Omental fat pad (tissue), 4 donors: Measurements from ENCODE around the gene ARL15. TPM values are rescaled to one million over a fixed set of nuclear protein-coding genes. Genes with fewer than 3 reads are reported as not detected.

ENCODE experiments used
- ATAC-seq: fragments of 150-250 bp; one replicate; pipeline ENCODE4 v1.9.1; 2016; ENCODE audit warnings: mild to moderate bottlenecking, moderate library complexity; ENCODE audit not compliant: low FRiP score
- DNase-seq: peaks from one replicate; pipeline ENCODE4 v3.0.0-alpha.2; 2019; ENCODE audit warnings: low spot score
- CTCF ChIP-seq, 3 donors: fragments of 450-650 bp; IDR thresholded peaks; one replicate each; pipeline ENCODE4 v1.5.1; 2016 to 2017; ENCODE audit warnings: antibody characterized with exemption in 3 of 3, mild to moderate bottlenecking in 3 of 3, moderate library complexity in 2 of 3
- total RNA-seq, 4 donors: library from RNA; depleted of rRNA; stranded (reverse); fragments of >200 nt; gene quantifications; one replicate each; pipeline ENCODE4 v1.1.0, GENCODE V29; 2016

Gene ARL15
- total RNA-seq, 4 donors from 2014 or later: 18.9 to 39.2 (median 29.9) TPM

- DNase-seq (no peak), ATAC-seq (no peak)
- TF ChIP-seq CTCF (IDR thresholded peaks at IDR 0.05): no peak
Measured at GRCh38 chr5:54113060-54113459, 197.3 kb downstream of the ARL15 start.

- DNase-seq (no peak), ATAC-seq (no peak)
- no peak for TF ChIP-seq CTCF (IDR thresholded peaks at IDR 0.05)
Measured at GRCh38 chr5:54109626-54110330, 200.6 kb downstream of the ARL15 start.

- ATAC-seq (no peak), DNase-seq (no peak)
- no peak for TF ChIP-seq CTCF (IDR thresholded peaks at IDR 0.05)
Measured at GRCh38 chr5:54108136-54108535, 202.2 kb downstream of the ARL15 start.

GRCh38 chr5:54103871-54104270 is 206.5 kb downstream of the ARL15 start:
- no peak for TF ChIP-seq CTCF (IDR thresholded peaks at IDR 0.05)

GRCh38 chr5:54098267-54098666 is 212.1 kb downstream of the ARL15 start:
- TF ChIP-seq CTCF (IDR thresholded peaks at IDR 0.05): no peak
- no peak for ATAC-seq
- no peak for DNase-seq

More at GRCh38 chr5:54103871-54104270, 206.5 kb downstream of the ARL15 start:
- ATAC-seq: no peak
- no peak for DNase-seq

- no peak for DNase-seq
- TF ChIP-seq CTCF (IDR thresholded peaks at IDR 0.05): no peak
- ATAC-seq: no peak
Measured at GRCh38 chr5:54095969-54096368, 214.4 kb downstream of the ARL15 start.

- no peak for TF ChIP-seq CTCF (IDR thresholded peaks at IDR 0.05)
- no peak for DNase-seq
- no peak for ATAC-seq
Measured at GRCh38 chr5:54094706-54095105, 215.7 kb downstream of the ARL15 start.
